GM23338 (cell line): ENCODE measurements around the gene CDK5RAP1.

Experiments used
- CREB1 ChIP-seq: fragments of 250-450 bp; sonication (Bioruptor Pico); IDR thresholded peaks from 2 replicates; pipeline ENCODE4 v1.5.0; 2020; ENCODE audit warnings: low read depth, mild to moderate bottlenecking, moderate library complexity
- JUNB ChIP-seq: IDR thresholded peaks from one replicate; pipeline ENCODE4 v1.6.1; 2016; ENCODE audit warnings: antibody characterized with exemption; ENCODE audit not compliant: unreplicated experiment
- POLR2AphosphoS5 ChIP-seq: IDR thresholded peaks from 2 replicates; pipeline ENCODE4 v1.6.1; 2016; ENCODE audit warnings: antibody characterized with exemption, low read depth
- STAT1 ChIP-seq: IDR thresholded peaks from one replicate; pipeline ENCODE4 v1.6.1; 2016; ENCODE audit warnings: antibody characterized with exemption; ENCODE audit not compliant: unreplicated experiment
- ZNF114 ChIP-seq: fragments of 250-450 bp; sonication (Bioruptor Pico); IDR thresholded peaks from 2 replicates; pipeline ENCODE4 v1.5.0; 2020; ENCODE audit warnings: mild to moderate bottlenecking, moderate library complexity
- TF ChIP-seq, protein P1 (sequence below), 2 experiments: fragments of 200-600 bp in 1 of 2; sonication (generic) in 1 of 2; conservative IDR thresholded peaks; 2 replicates each; pipeline versions ENCODE4 v1.5.1 to v1.6.1; 2016 to 2017; ENCODE audit warnings: antibody characterized with exemption in 2 of 2, low read depth in 2 of 2, mild to moderate bottlenecking in 2 of 2, moderate library complexity in 1 of 2
- TF ChIP-seq, protein P2 (sequence below): IDR thresholded peaks from 2 replicates; pipeline ENCODE4 v1.6.1; 2016; ENCODE audit warnings: antibody characterized with exemption

DNA sequence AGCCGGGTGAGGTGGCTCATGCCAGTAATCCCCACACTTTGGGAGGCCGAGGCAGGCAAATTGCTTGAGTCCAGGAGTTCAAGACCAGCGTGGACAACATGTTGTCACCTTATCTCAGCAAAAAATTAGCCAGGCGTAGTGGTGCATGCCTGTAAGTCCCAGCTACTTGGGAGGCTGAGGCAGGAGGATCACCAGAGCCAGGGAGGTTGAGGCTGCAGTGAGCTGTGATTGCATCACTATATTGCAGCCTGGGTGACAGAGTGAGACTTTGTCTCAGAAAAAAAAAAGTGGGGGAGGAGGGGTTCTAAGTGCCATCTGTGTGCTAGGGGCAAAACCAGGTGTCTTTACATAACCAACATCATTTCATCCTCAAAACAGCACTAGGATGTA, 48.3 kb downstream of the CDK5RAP1 start:
- TF ChIP-seq CREB1 (CRISPR knock-in tag): no peak
- no peak for TF ChIP-seq POLR2AphosphoS5
- TF ChIP-seq, protein P1, sequence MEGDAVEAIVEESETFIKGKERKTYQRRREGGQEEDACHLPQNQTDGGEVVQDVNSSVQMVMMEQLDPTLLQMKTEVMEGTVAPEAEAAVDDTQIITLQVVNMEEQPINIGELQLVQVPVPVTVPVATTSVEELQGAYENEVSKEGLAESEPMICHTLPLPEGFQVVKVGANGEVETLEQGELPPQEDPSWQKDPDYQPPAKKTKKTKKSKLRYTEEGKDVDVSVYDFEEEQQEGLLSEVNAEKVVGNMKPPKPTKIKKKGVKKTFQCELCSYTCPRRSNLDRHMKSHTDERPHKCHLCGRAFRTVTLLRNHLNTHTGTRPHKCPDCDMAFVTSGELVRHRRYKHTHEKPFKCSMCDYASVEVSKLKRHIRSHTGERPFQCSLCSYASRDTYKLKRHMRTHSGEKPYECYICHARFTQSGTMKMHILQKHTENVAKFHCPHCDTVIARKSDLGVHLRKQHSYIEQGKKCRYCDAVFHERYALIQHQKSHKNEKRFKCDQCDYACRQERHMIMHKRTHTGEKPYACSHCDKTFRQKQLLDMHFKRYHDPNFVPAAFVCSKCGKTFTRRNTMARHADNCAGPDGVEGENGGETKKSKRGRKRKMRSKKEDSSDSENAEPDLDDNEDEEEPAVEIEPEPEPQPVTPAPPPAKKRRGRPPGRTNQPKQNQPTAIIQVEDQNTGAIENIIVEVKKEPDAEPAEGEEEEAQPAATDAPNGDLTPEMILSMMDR (conservative IDR thresholded peaks at IDR 0.05; ENCODE audit: low read depth in 2 of 2): no peak
- no peak for TF ChIP-seq ZNF114 (CRISPR knock-in tag)
- TF ChIP-seq STAT1: no peak
- no peak for TF ChIP-seq JUNB
- TF ChIP-seq, protein P2, sequence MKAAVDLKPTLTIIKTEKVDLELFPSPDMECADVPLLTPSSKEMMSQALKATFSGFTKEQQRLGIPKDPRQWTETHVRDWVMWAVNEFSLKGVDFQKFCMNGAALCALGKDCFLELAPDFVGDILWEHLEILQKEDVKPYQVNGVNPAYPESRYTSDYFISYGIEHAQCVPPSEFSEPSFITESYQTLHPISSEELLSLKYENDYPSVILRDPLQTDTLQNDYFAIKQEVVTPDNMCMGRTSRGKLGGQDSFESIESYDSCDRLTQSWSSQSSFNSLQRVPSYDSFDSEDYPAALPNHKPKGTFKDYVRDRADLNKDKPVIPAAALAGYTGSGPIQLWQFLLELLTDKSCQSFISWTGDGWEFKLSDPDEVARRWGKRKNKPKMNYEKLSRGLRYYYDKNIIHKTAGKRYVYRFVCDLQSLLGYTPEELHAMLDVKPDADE: no peak
